HG03575 (cell line): Measurements from ENCODE around the gene ARFGAP3.

Experiments
- ATAC-seq: cut with Tn5 transposase; IDR thresholded peaks from one replicate; pipeline ENCODE4 v1.9.1; 2021; ENCODE audit not compliant: unreplicated experiment, insufficient number of reproducible peaks, low FRiP score; ENCODE audit errors: extremely low read depth

The ARFGAP3 gene

DNA sequence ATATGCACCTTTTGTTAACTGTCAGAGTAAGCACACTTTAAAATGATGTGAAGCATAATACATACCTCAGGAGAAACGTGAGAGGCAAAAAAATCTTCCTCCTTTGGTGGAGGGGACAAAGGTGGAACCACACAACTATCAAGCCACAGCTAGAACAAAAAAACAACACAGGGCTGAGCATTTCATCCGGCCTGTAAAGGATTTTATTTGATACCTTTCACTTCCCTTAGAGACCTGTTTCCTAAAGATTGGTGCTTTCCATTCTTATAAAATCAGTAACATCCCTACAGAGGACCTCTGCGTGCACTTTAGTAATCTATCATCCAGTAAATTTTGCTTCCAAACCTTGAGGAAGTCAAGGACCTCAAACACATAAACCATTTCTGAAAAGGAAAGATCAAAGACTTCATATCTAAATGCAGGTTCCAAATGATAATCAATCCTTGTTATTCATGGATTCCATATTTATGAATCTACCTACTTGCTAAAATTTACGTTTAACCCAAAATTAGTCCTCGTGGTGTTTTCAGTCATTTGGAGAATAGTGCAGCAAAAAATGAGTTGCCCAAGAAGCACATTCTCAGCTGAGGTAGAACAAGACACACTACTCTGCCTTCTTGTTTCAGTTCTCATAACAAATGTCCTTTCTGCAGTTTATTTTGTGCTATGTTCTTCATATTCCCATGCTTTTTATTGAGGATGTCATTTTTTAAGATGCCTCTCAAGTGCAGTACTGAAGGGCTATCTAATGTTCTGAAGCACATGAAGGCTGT is 22.7 kb downstream of the ARFGAP3 start:
- no peak for ATAC-seq

DNA sequence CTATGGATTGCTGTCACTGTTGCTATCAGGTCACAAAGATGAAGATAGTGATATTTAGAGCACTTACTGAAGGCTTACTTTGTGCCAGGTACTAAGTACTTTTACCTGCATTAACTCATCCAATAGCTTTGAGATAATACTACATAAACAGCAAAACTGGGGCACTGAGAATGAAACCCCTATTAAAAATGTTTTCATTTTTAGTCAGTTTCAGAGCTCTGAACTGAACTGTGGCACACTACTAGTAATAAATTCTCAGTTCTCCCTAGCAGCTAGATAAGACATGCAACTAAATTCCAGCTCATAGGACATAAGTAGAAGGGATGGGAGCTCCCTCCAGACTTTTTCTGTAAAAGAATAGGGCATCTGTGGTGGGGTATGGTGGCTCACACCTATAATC is 24.0 kb downstream of the ARFGAP3 start:
- ATAC-seq = no peak

DNA sequence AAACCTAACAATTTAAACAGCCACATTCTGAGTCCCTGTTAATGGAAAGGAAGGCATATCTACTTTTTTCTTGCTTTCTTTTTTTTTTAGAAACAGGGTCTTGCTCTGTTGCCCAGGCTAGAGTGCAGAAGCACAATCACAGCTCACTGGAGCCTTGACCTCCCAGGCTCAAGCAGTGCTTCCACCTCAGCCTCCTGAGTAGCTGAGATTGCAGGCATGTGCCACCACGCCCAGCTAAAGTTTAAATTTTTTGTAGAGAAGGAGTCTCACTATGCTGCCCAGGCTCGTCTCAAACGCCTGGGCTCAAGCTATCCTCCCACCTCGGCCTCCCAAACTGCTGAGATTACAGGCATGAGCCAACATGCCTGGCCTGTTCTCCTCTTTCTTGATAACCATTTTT is 25.4 kb downstream of the ARFGAP3 start:
- no peak for ATAC-seq

DNA sequence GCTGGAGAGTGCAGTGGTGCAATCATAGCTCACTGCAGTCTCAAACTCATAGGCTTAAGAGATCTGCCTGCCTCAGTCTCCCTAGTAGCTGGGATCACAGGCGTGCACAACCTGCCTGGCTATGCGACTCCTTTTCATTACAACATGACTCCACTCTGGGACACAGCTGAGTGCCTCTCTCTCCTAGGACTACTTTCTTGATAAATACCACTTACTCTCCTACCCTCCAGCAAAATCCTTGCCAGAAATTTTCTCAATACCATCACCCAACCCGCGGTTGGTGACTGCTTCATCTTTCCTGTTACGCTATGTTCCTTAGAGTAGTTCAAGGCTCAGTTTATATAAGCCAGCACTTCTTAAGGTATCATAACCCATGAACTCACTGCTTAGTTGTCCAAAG is 26.9 kb downstream of the ARFGAP3 start:
- ATAC-seq = no peak

DNA sequence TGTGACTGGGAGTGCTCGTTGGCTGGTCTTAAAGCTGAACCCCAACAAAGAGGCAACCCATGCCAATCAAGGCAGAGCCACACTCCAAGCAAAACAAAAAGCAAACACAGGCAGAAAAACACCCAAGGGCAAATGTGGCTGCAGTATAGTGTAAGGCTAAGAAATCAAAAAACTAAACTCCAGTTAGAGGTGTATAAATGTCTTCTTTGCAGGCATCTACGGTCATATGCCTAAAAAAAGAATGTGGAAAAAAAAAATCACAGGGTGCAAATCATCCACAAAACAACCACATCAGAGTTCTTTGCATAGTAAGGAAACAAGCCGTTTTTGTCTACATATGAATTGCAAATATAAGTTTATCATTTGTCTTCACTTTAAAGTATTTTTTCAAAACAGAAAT is 27.8 kb downstream of the ARFGAP3 start:
- no peak for ATAC-seq

DNA sequence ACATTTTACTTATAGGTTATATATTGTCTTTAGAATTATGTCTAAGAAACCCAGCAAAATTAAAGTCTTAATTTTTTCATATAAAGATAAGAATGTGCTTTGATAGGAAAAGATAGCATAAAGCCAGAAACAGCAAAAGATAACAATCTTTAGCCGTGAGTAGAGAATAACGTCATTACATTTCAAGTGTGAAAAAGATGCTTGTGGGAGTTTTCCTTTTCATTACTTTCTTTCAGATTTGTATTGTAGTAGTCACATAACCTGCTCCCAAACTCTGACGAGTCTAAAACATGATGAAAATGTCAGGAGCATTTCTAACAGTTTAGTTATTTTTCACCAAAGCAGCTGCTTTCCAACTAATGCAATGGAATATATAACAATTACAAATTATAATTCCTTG is 31.3 kb downstream of the ARFGAP3 start:
- ATAC-seq = no peak

DNA sequence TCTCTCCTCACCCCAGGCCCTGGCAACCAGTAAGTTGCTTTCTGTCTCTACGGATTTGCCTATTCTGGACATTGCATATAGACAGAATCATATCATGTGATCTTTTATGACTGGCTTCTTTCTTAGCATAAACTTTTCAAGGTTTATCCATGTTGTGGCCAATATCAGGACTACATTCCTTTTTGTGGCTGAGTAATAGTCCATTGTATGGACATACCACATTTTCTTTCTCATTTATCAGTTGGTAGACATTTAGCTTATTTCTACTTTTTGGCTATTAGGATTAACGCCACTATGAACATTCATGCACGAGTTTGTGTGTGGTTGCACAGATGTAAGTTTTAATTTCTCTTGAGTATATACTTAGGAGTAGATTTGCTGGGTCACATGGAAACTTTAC is 35.7 kb downstream of the ARFGAP3 start:
- ATAC-seq = no peak

DNA sequence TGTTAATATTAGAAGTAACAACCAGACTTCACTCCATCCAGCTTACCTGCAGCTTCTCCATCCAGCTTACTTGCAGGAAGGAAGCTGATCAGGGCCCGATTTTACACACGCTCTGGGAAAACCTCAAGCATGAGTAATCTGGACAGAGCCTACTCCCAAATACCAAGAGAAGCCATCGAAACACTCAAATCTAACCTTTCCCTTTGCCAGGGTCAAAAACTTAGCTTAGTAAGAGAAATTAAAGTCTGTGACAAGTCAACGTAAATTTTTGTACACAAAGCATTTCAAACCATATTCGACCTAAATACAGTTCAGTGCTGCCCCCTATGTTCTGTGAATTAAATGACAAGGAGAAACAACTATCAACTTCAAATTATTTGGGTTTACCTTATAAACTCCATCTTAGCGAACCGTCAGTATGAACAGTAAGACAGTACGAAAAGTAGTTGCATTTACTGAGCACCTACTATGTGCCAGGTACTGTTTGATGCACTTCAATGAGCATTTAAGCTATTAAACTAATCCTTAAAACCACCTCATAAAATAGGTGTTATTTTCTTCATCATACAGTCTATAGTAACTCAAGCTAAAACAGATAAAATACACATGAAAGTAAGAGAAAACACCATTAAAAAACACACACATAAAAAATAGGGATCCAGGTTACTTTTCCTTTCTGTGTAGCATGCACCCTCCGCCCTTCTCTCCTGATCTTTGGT is 36.9 kb downstream of the ARFGAP3 start:
- ATAC-seq = no peak

DNA sequence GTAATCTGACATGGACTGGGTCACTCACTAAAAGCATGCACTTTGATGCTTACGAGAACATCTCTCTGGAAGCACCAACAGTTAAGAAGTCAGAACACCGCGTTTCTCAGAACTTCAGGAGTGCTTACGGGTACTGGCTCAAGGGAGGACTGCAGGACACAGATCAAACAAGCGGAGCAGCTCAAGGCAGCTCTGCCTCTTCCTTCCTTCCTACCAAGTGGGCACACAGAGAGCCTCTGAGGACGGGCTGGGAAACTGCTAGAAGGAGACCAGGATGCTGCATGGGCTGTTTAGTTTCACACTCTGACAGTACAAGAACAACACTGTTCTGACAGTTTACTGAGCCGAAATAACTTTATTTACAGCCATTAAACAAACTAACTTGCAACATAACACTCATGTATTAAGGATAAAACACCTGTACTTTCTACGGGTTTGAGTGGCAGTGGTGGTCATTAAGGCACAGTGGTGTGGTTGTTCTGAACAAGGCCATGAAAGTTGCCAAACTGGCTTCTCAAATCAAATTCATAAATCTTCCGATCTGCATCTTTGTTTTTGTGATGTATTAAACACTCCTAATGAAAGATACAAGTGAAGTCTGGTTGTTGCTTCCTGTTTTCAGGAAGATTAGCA is 37.5 kb downstream of the ARFGAP3 start:
- no peak for ATAC-seq

DNA sequence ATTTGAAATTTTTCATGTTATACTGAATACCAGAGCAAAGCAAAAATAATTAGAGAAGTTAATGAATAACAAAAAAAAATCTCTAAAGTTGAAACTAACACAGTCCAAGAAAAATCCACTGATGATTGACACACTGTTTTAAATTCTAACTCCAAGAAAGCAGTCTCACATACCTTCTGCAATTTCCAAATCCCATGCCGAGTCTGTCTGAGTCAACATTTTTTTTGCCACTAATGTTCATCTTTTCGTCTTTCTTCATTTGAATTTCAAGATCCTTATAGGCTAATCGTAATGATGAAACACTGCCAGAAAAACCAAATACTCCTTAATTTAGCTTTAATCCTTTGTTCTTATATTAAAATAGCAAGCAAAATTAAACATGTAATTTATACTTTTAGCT is 39.5 kb downstream of the ARFGAP3 start:
- no peak for ATAC-seq

DNA sequence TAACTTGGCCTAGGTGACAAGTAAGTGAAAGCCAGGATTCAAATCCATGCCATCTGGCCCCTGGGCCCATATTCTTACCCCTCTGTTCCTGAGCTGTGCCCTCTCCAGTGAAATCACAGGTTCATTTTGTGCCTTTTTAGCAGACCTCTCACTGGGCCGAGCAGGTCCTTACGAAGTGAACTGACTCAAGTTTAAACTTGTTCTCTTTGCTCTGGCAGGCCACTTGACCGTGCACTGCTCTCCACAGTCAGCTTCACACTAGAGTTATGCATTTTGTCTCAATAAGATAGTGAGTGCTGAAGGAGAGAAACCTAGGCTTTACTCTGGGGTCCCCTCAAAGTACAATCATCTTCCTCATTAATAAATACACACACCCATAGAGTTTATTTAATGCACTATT is 40.7 kb downstream of the ARFGAP3 start:
- no peak for ATAC-seq

DNA sequence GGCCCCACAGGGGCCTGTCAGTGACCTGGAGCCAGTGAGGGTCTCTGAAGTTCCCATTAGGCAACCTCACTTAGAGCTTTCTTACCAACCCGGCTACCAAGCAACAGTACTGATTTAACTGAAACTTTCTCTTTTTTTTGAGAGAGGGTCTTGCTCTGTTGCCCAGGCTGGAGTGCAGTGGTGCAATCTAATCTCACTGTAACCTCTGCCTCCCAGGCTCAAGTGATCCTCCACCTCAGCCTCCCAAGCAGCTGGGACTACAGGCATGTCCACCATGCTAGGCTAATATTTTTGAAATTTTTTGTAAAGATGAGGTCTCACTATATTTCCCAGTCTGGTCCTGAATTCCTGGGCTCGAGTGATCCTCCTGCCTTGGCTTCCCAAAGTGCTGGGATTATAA is 42.5 kb downstream of the ARFGAP3 start:
- ATAC-seq = no peak

DNA sequence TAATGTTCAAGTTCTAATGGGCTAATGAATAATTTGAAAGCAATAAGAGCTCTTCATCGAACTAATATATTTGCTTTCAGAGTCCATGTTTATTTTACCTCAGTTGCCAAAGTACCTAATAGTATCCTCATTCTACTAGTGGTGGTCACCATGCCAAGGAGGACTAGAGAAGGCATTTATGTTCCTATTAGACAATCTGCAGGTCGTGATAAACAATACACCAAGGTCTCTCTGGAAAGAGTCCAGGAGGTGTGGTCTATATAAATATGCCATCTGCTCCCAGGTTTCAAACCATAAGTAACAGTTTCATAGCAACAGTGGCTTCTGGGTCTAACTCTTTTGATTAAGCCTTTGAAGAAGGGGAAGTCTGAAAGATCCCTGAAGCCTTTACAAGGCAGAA is 42.9 kb downstream of the ARFGAP3 start:
- no peak for ATAC-seq

DNA sequence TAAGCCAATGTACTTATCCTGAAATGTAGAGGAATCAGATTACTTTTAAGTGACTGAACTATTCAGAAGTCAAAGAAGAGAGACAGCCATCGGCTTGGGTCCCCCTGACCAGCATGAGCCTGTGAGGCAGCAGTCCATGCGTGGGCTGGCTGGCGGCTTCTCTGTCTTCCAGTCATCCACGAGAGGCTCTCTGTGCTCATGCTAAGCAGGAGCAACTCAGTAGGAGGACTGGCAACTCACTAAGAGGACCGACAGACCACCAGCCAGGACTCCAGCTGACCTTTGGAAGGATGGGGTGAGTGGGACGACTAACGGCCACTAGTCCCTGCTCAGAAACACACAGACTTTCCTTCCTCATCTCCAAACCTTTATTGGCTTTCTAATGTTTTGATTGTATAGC is 43.6 kb downstream of the ARFGAP3 start:
- ATAC-seq = no peak

DNA sequence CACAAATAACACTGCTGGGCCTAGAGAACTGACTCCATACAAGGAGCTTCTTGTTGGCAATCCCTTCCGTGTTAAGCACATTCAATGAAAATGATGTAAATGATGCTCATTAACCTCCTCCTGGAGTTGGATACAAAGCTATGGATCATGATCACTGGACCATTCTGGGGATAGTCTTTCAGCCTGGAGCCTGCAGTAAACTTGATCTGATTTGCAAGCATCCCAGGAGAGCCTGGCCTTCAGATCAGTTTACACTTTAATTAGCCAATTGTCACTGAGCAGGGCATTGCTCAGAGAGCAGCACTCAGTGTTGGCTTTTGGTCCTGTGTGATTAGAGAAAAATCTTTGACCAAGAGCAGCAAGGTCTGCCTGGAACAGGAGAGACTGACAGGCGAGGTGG is 45.6 kb downstream of the ARFGAP3 start:
- no peak for ATAC-seq

DNA sequence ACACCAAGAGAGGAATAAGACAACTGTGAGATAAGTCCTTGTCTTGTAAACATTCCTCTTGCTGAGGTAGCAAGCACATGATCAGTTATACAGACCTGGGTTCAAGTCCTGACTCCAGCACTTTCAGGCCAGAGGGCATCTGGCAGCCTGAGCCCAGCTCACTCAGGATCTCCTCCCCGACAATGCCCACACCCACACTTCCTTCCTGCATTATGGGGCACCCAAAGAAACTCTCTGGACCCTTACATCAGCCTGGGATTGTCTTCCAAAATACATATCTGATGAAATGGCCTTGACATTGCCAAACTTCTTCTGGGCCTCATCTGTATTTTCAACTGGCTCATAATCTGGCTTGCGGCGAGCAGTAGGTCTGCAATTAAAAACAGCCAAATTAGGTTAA is 48.6 kb downstream of the ARFGAP3 start:
- ATAC-seq = no peak

DNA sequence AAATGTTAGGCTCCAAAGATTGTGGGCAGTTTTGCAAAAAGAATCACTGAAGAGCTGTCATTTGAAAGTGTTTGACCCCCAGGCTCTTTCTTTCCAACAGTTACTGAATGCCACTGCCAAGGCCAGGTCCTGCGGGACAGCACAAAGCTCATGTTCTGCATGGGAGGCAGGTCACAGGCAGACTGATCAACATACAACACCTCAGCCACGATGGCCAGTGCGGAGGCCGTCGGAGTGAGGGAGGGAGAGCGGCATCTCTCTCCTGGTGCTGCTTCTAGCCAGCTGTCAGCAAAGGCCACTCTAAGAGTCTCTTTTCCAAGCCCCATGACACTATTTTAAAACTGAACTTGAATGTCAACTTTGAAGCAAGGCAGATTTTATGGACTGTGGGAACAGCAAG is 49.9 kb downstream of the ARFGAP3 start:
- ATAC-seq = no peak

DNA sequence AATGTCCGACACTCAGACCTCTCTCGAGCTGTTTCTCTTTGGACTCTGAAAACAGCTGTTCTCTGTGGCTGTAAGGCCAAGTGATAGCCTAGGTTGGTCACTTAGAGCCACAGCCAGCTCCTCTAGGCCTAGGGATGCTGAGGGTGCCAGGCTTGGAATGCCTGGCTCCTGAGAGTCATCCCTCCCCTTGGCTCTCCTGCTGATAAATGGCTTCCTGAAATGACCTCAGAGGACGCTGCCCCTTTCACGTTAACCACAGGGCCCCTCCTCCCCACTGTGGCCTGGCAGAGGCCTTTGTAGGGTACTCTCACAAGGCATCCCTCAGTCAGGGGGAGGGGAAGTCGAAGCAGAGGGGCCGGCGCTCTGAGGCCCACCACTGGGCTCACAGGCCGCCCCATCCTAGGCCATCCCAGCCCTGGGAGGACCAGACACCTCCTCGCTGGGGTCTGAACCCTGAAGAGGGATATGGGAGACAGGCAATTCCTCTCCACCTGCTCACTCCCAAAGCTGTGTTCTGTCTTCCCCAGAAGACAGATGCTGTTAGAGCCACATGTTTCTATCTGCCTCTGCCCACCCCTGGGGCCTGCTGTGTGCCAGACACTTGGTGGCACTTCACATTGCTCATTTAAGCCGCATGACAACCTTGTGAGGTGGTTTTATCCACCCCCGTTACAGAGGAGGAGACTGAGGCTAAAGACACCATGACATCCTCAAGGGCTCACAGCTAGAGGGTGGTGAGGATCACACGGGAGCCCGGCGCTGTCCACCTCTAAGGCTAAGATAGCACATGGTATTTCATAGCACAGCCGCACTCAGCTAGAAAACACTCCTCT is 50.9 kb downstream of the ARFGAP3 start:
- no peak for ATAC-seq
